HepG2 (cell line): ENCODE results near the gene TSPAN18. TPM values are rescaled to one million over a fixed set of nuclear protein-coding genes. Genes with fewer than 3 reads are reported as not detected.

Source experiments
- ATAC-seq: fragments of 200-7000 bp; cut with Tn5 transposase; 3 replicates; pipeline ENCODE4 v1.9.1; 2020; ENCODE audit warnings: mild to moderate bottlenecking, moderate library complexity
- BruUV-seq: library from RNA; stranded (reverse); fragments of 400-500 nt; replicated peaks from 2 replicates; lab custom pipeline; 2021; lab: Mats Ljungman, UMichigan
- CTCF ChIA-PET: fragments of 300-600 bp; formaldehyde crosslinking; extraction: SDS; loops from one replicate; lab custom pipeline; 2021; ENCODE audit warnings: low total read pairs, inconsistent platforms, low intra/inter-chr PET ratio; lab: Yijun Ruan, JAX
- POLR2A ChIA-PET: fragments of 350-600 bp; sonication (Branson Sonifier 250); formaldehyde crosslinking; loops from one replicate; lab custom pipeline; 2020; ENCODE audit warnings: antibody characterized with exemption, inconsistent platforms; lab: Yijun Ruan, JAX
- DNase-seq: peaks from one replicate; pipeline ENCODE4 v3.0.0-alpha.2; 2015; ENCODE audit warnings: low spot score
- FAIRE-seq: peaks from 3 replicates; lab custom pipeline; 2011; peaks lifted over from hg19 to GRCh38; lab: Jason Lieb, UNC
- H2AFZ ChIP-seq: one replicate; pipeline ENCODE4 v1.6.1; 2011; ENCODE audit warnings: low read length, inconsistent platforms
- H3K27ac ChIP-seq: fragments of 300-600 bp; 3 replicates; pipeline ENCODE4 v1.8.0; 2011; ENCODE audit warnings: mixed run types, mild to moderate bottlenecking, mixed read lengths, low read length, inconsistent platforms; ENCODE audit not compliant: insufficient read depth; ENCODE audit errors: extremely low read length
- H3K27me3 ChIP-seq, 2 experiments: fragments of 200-600 bp in 1 of 2; 2 replicates in 1 of 2; 3 replicates in 1 of 2; pipeline versions ENCODE4 v1.6.0 to v1.8.0; 2011; ENCODE audit warnings: low read length in 2 of 2, mild to moderate bottlenecking in 2 of 2, moderate library complexity in 2 of 2, inconsistent platforms in 1 of 2; ENCODE audit not compliant: insufficient read depth in 2 of 2, control insufficient read depth in 1 of 2
- H3K36me3 ChIP-seq, 2 experiments: fragments of 200-600 bp in 1 of 2; replicated peaks in 1 of 2; 2 replicates in 1 of 2; 3 replicates in 1 of 2; pipeline versions ENCODE4 v1.5.1 to v1.8.0; 2011; ENCODE audit warnings: low read length in 2 of 2, inconsistent platforms in 1 of 2; ENCODE audit not compliant: insufficient read depth in 2 of 2, control insufficient read depth in 1 of 2
- H3K4me1 ChIP-seq: 2 replicates; pipeline ENCODE4 v1.5.1; 2012; ENCODE audit warnings: low read length, inconsistent platforms; ENCODE audit not compliant: insufficient read depth
- H3K4me2 ChIP-seq: 2 replicates; pipeline ENCODE4 v1.6.0; 2011; ENCODE audit warnings: low read depth, low read length, inconsistent platforms
- H3K4me3 ChIP-seq, 3 experiments: fragments of 200-600 bp in 1 of 3; sonication (generic), shearing (Covaris generic) in 1 of 3; replicated peaks in 1 of 3; 2 replicates each; pipeline ENCODE4 v1.5.1; 2011 to 2016; ENCODE audit warnings: low read length in 3 of 3, inconsistent platforms in 2 of 3, low read depth in 2 of 3, mild to moderate bottlenecking in 2 of 3, control low read depth in 1 of 3, mixed read lengths in 1 of 3; ENCODE audit not compliant: insufficient read depth in 1 of 3
- H3K79me2 ChIP-seq: one replicate; pipeline ENCODE4 v1.6.1; 2011; ENCODE audit warnings: low read length, inconsistent platforms; ENCODE audit not compliant: insufficient read depth
- H3K9ac ChIP-seq: 2 replicates; pipeline ENCODE4 v1.6.0; 2011; ENCODE audit warnings: mild to moderate bottlenecking, low read depth, low read length, inconsistent platforms; ENCODE audit not compliant: insufficient read depth
- H3K9me3 ChIP-seq: 2 replicates; pipeline ENCODE4 v1.5.1; 2012; ENCODE audit warnings: mild to moderate bottlenecking, low read length
- H4K20me1 ChIP-seq: 2 replicates; pipeline ENCODE4 v1.6.0; 2011; ENCODE audit warnings: inconsistent platforms, mild to moderate bottlenecking, low read length, moderate library complexity; ENCODE audit not compliant: insufficient read depth
- HNRNPK ChIP-seq: fragments of 200-400 bp; formaldehyde crosslinking; IDR thresholded peaks from 2 replicates; pipeline ENCODE4 v1.6.1; 2018; ENCODE audit warnings: low read length, low read depth, moderate library complexity, mild to moderate bottlenecking; ENCODE audit not compliant: poor library complexity, severe bottlenecking
- IRF2 ChIP-seq: IDR thresholded peaks from 2 replicates; pipeline ENCODE4 v1.6.1; 2018; ENCODE audit warnings: missing genetic modification reagents, missing compliant biosample characterization
- JUND ChIP-seq: sonication (generic); formaldehyde crosslinking; IDR thresholded peaks from 2 replicates; pipeline ENCODE4 v1.8.0; 2022; ENCODE audit warnings: mild to moderate bottlenecking, missing genetic modification reagents
- NFIB ChIP-seq: sonication (generic); formaldehyde crosslinking; IDR thresholded peaks from 2 replicates; pipeline ENCODE4 v1.9.0; 2021; ENCODE audit warnings: missing genetic modification reagents, mild to moderate bottlenecking, borderline replicate concordance
- NKX3-1 ChIP-seq: sonication (generic); formaldehyde crosslinking; IDR thresholded peaks from 2 replicates; pipeline ENCODE4 v1.5.0; 2020; ENCODE audit warnings: missing genetic modification reagents
- POGZ ChIP-seq: sonication (generic); formaldehyde crosslinking; IDR thresholded peaks from 2 replicates; pipeline ENCODE4 v1.4.0; 2020; ENCODE audit warnings: mild to moderate bottlenecking, missing genetic modification reagents
- RAD21 ChIP-seq: fragments of 450-650 bp; formaldehyde crosslinking; IDR thresholded peaks from 2 replicates; pipeline ENCODE4 v1.5.0; 2020; ENCODE audit warnings: mild to moderate bottlenecking
- USF2 ChIP-seq, 2 experiments: sonication (generic) in 1 of 2; formaldehyde crosslinking in 1 of 2; IDR thresholded peaks; 2 replicates each; pipeline versions ENCODE4 v1.5.1 to v1.6.1; 2011 to 2020; ENCODE audit warnings: borderline replicate concordance in 1 of 2, low read depth in 1 of 2, low read length in 1 of 2, mild to moderate bottlenecking in 1 of 2, missing genetic modification reagents in 1 of 2, moderate library complexity in 1 of 2
- ZBTB33 ChIP-seq: sonication (generic); formaldehyde crosslinking; IDR thresholded peaks from 2 replicates; pipeline ENCODE4 v1.4.0; 2020; ENCODE audit warnings: missing genetic modification reagents
- ZBTB44 ChIP-seq: sonication (generic); formaldehyde crosslinking; IDR thresholded peaks from 2 replicates; pipeline ENCODE4 v1.4.0; 2020; ENCODE audit warnings: missing genetic modification reagents
- ZNF563 ChIP-seq: sonication (generic); formaldehyde crosslinking; IDR thresholded peaks from 2 replicates; pipeline ENCODE4 v1.8.0; 2022; ENCODE audit warnings: mild to moderate bottlenecking, moderate library complexity, missing genetic modification reagents
- ZNF589 ChIP-seq: sonication (generic); formaldehyde crosslinking; conservative IDR thresholded peaks from 2 replicates; pipeline ENCODE4 v1.8.0; 2022; ENCODE audit warnings: mild to moderate bottlenecking, moderate library complexity, missing genetic modification reagents
- WGBS: methylation state at CpG from one replicate; pipeline ENCODE4 v1.1.6; 2017; ENCODE audit warnings: low lambda C conversion rate; 5-methylcytosine and 5-hydroxymethylcytosine counted together
- in situ Hi-C: cut with HindIII; loops from 2 replicates; pipeline ENCODE4 v1.10.0; 2017; ENCODE audit warnings: low pct_unique_long_range_greater_than_20kb; ENCODE audit not compliant: extremely low pct_ligation_motif_present
- intact Hi-C: fragments of 100-400 bp; cut with micrococcal nuclease; formaldehyde crosslinking; loops from one replicate; pipeline ENCODE4 v1.10.0; 2022; ENCODE audit not compliant: unreplicated experiment
- polyA plus RNA-seq, 8 experiments: library from polyadenylated mRNA; depleted of rRNA in 3 of 8; stranded (reverse) in 7 of 8; unstranded in 1 of 8; fragments of >200 nt; fragmentation: Illumina TruSeq in 4 of 8; extraction: Trizol in 4 of 8; gene quantifications; 2 replicates each; pipeline versions ENCODE4 v1.2.1 to v1.2.3, GENCODE V29; 2011 to 2016; ENCODE audit warnings: low read depth in 4 of 8, missing spikeins in 1 of 8, mixed read lengths in 1 of 8; ENCODE audit not compliant: insufficient read depth in 1 of 8
- total RNA-seq, 5 experiments: library from RNA; depleted of rRNA; stranded (reverse); fragments of >200 nt; fragmentation: Illumina TruSeq; extraction: Trizol; gene quantifications; 2 replicates each; pipeline ENCODE4 v1.2.3, GENCODE V29; 2016; ENCODE audit warnings: low read depth in 1 of 5

Gene TSPAN18
- total and polyA plus RNA-seq, 2 of the 13 experiments (the other 11 are each of a cell fraction or from before 2014, with no cell fraction given): not detected

GRCh38 chr11:44857490-44858090 lies 130.8 kb downstream of the TSPAN18 start:
- FAIRE-seq: no peak
- Histone ChIP-seq H3K36me3 (no peaks in the 10 kb centered on the region), H4K20me1 (no peaks in the 10 kb centered on the region)
- intact Hi-C loops: no loop called here
- in situ Hi-C loops: no loop called here
- TF ChIP-seq ZNF589 (CRISPR knock-in tag) (no peak), IRF2 (CRISPR knock-in tag) (no peak), JUND (CRISPR knock-in tag) (no peak), RAD21 (CRISPR knock-in tag) (no peak), HNRNPK (no peak), ZBTB44 (CRISPR knock-in tag) (no peak), NKX3-1 (no peak), USF2 (IDR thresholded peaks at IDR 0.05; ENCODE audit: low read depth, low read length) (no peak), USF2 (CRISPR knock-in tag; IDR thresholded peaks at IDR 0.05; ENCODE audit: borderline replicate concordance) (no peak), POGZ (no peak), ZNF563 (CRISPR knock-in tag) (no peak), NFIB (no peak), ZBTB33 (CRISPR knock-in tag) (no peak)
- TF ChIP-seq, all 625 proteins: peak for 0
- no peak overlapping the region for H3K9ac ChIP-seq
- H3K4me1 ChIP-seq: no peaks in the 10 kb centered on the region
- ATAC-seq (no peak), DNase-seq (no peak)
- H3K27me3 ChIP-seq: peaks cover 3 to 7% of the 10 kb centered on the region in 2 experiments; a peak in 3 of 5 replicates
- BruUV-seq: no TSS peak
- H3K9me3 ChIP-seq: no peaks in the 10 kb centered on the region
- no peak overlapping the region for H3K27ac ChIP-seq
- no peak overlapping the region for H3K4me3 ChIP-seq
- CTCF ChIA-PET: no interaction called here
- WGBS: 22% methylated on average over 10 of the region's 11 CpGs
- POLR2A ChIA-PET: no interaction called here
- no peak overlapping the region for H3K4me2 ChIP-seq
- H3K79me2 ChIP-seq: no peaks in the 10 kb centered on the region
- no peak overlapping the region for H2AFZ ChIP-seq
